CD4-positive, alpha-beta T cell treated with Interleukin-21 for 1 hour (primary cell): ENCODE measurements around the gene SSBP3.
"Not testable (repeated sequence)": the region's sequence is repeated elsewhere in the genome, so short reads cannot be mapped to it uniquely, and the experiment has no call there.

Experiments
- DNase-seq: peaks from one replicate; pipeline ENCODE4 v3.0.0-alpha.2; 2020

The SSBP3 gene

DNA sequence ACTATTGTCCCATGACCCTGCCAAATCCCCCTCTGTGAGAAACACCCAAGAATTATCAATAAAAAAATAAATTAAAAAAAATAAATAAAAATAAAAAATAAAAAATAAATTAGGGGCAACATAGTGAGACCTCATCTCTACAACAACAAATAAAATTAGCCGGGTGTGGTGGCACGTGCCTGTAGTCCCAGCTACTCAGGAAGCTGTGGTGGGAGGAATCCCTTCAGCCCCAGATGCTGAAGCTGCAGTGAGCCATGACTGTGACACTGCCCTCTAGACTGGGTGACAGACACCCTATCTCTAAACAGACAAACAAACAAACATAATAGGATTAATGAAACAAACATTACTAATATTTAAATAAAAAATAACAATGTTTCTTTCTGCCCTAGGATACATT, 171.9 kb downstream of the SSBP3 start:
- no peak for DNase-seq

GRCh38 chr1:54233196-54233595, 173.0 kb downstream of the SSBP3 start:
- not testable (repeated sequence) for DNase-seq

DNA sequence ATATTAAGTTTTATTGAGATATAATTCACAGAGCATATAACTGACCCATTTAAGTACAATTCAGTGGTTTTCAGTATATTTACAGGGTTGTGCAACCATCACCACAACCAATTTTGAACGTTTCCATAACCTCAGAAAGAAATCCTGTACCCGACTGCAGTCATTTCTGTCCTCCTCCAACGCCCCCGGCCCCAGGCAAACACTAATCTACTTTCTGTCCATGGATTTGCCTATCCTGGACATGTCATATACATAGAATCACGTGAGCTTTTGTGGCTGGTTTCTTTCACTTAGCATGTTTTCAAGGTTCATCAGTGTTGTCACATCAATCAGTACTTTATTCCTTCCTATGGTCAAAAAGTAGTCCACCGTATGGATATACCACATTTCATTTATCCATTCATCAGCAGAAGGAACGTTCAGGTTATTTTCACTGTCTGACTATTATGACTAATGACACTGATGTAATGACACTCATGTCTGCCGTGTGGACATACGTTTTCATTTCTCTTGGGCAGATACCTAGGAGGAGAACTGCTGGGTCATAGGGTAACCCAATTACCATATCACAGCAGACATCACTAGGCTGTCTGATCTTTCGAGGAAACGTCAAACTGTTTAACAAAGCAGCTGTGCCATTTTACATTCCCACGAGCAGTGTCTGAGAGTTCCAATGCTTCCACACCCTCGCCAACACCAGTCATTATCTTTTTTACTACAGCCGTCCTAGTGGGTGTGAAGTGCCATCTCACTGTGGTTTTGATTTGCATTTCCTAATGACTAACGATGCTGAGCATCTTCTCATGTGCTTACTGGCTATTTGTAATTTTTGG, 175.5 kb downstream of the SSBP3 start:
- peak; percentile 16 for DNase-seq

GRCh38 chr1:54229281-54229891, 176.8 kb downstream of the SSBP3 start:
- no peak for DNase-seq

DNA sequence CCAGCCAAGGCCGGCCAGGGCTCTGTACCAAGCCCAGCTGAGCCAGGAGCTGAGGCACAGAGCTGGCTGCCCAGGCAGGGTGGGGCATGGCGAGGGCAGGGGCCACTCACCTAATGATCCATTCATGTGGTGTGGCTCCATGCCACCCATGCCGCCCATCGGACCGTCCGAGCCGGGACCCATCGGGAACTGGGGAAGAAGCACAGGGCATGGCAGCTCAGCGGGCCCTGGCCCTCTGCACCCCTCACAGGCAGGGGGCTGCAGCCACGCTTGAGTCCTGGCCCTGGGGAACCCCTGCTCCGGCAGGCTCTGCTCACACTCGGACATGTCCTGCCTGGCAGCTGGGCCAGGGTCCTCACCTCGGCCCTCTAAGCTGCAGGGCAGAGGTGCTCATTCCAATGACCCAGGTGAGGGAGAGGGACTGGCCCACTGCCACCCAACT, 177.5 kb downstream of the SSBP3 start:
- no peak for DNase-seq

GRCh38 chr1:54227891-54228310, 178.3 kb downstream of the SSBP3 start:
- DNase-seq = no peak

DNA sequence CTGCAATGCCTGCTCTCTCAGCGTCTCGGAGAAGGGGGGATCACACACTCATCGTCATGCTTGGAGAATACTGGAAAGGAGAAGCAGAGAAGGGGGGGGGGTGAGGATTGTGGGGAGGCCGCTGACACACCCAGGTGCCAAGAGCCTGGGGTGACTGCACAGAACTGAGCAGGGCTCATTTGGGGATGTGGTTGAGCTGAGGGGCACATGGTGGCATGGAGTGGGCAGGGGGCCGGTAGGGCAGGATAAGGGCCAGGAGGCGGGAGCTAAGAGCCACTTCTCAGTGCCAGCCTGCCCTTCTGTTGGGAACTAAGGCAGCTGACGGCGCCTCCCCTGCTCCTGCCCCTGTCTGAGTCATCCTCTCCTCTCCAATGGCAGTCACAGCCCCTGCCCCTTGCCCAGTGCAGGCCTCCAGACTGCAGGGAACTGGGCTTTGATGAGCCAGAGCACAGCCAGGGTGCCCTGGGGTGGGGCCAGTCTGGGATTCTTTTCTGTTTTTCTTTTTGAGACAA, 179.0 kb downstream of the SSBP3 start:
- DNase-seq = no peak

DNA sequence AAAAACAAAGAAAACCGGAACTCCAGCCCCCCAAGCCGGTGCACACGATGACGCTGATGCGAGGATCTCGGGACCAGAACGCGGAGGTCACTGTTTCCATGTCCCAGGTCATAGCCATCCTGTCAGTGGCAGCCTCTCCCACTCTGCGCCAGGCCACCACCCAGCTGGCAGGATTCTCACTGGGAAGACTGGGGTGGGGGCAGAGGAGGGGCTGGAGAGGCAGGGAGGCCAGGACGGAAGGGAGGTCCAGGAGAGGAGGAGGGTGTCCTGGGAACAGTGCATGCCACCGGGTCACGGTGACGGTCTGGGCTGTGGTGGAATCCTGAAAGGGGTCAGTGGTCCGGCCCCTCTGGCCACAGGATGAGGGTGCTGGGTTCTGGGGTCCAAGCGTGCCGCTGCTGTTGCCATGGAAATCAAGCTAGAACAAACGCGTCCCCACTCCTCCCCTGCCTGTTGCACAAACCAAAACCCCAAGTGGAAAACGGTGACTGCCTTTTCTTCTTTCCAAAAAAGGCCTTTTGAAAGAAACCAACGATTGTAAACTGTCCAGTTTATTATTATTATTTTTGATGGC, 180.1 kb downstream of the SSBP3 start:
- DNase-seq = no peak

DNA sequence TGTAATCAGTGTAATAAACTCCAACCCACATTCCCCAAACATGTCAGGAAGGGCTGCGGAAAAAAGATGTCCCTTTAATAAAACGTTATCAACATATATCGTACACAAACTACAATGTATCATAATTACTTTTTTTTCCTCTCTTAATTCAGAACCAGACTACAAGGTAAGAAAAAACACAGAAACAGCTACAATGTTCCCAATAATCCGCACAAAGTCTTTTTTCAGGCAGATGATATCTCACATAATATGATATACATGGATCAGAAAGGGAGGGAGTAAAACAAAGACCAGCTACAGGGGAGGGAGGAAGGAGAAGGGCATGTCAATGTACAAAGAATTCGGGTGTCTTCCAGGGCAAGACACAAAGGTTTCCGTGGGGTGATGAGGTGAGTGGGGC, 180.8 kb downstream of the SSBP3 start:
- DNase-seq = no peak

DNA sequence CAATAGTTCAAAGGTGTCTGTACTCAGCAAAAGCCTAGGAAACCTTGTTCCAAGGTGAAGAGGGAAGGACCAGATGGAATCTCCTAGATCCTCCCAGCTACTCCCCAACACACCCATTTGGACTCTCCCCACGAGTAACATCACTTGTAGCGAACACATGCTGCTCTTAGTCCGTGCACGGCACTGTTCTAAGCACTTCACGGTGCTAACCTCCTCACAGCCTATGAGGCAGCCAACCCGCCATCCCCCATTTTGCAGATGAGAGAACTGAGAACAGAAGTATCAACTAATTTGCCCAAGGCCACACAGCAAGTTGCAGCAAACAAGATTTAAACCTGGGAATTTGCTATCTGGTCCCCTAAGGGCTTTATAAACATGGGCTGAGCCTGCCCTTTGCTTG, 182.0 kb downstream of the SSBP3 start:
- DNase-seq = no peak

DNA sequence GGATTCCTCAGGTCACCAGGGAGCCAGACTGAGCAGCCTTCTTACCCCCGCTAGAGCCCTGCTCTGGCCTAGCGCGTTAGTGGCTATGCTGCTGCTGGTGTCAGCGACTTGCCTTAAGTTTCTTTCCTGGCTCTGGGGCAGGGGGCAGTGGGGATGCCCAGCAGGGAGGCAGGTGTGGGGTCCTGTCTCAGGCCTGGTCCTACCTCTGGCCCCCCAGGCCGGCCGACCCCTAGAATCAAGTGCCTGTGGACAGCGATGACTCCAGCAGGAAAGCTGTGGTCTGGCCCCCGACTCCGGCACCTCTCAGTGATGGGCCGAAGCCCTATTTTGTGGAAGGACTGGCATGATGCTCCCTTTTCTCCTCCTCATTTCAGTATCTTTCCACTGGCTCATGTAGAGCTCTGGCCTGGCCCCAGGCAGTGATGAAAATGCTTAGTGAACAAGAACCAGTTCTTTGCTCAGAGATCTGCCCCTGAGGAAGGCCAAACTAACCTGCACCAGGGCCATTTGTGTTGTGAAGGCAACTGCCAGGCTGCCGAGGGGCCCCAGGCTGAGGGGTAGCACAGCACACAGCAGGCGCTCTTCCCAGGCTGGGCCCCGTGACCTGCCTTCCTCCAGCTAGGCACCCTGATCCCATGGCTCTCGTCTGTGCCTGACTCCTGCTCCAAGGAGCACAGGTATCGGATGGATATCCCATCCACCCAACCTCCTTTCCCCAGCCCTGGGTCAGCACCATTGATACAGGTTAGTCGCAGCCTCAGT, 182.6 kb downstream of the SSBP3 start:
- DNase-seq = no peak

GRCh38 chr1:54222711-54223110, 183.5 kb downstream of the SSBP3 start:
- no peak for DNase-seq

DNA sequence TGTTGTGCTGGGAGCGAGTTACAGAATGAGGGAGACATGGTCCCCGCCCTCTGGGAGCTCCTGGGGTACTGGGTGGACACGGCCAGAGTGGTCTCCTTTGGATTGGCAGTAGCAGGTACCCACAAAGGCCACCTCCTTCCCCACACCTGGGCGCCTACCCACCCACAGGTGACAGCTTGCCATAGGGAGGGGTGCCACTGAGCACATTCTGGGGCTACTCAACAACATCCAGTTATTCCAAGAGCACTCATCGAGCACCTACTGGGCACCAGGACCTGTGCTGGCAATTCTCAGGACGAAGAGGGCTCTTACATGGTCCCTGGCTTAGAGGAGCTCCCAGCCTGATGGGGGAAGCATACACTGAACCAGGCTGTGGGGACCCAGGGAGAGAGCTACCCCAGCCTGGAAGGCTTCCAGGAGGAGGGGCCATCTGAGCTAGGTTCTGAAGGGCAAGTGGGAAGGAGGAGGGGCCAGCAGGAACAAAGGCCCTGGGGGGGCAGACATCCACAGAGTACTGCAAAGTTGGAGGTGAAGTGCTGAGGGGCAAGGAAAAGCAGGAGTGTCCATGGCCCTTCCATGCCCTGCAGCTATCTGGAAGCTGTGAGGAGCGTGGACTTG, 184.2 kb downstream of the SSBP3 start:
- no peak for DNase-seq

- no peak for DNase-seq
These were observed 184.9 kb downstream of the SSBP3 start for GRCh38 chr1:54221113-54221834.

DNA sequence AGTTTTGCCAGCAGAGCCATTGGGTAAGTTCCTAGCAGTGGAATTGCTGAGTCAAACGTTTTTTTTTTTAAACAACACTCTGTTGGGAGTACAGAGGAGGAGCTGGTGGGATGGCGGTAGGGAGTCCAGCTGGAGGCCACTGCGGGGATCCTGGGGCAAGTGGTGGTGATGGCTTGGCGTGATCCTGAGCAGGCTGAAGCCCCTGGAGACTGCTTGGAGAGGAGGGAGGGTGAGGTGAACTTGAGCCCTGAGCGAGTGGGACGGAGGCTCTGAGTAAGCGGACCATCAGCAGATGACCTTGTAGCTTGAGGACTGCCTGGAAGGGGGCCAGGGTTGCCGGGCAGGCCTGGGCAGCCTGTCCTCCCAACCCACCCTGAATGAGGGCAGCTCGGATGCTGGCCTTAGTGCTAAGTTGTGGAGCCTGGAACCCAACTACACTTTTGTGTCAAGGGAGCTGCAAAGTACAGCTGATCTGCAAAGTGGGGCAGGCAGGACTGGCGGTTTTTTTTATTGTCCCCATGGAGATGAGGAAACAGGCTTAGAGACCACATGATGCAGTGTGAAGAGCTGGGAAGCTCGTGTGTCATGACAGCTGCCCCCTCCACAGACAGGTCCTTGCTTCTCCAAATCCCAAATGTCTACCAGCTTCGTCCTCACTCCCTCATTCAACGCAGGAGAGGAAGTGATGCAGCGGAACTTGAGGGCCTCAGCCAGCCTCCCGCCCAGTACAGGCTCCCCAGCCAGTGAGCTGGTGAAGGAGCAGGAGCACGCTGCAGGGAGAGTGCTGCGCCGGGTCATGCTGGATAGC, 186.0 kb downstream of the SSBP3 start:
- DNase-seq = no peak

- no peak for DNase-seq
These were observed 186.5 kb downstream of the SSBP3 start for GRCh38 chr1:54219688-54220003.

GRCh38 chr1:54218883-54219687, 187.1 kb downstream of the SSBP3 start:
- DNase-seq = no peak

- DNase-seq = no peak
These were observed 190.7 kb downstream of the SSBP3 start for GRCh38 chr1:54215523-54215922.

DNA sequence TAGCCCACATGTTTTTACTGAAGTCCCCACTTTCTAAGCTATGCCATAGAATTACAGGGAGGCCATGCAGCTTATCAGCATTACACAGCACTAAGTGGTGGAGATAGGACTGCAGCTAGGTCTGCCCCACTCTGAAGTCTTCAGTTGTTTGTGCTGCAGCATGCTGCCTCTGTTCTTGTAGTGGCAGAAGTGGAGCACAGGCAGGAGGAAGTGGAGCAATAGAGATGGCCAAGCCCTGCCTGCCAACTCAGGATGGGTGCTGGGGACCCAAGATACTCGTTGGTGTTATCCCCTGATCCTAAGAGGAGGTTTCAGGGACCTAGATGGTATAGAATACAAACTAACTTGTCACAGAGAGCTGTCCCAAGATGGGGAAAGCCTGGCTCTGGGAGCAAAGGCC, 193.3 kb downstream of the SSBP3 start:
- no peak for DNase-seq

GRCh38 chr1:54207896-54208295, 198.3 kb downstream of the SSBP3 start:
- DNase-seq = not testable (repeated sequence)
